Measurements from ENCODE around the gene EFHD2. TPM values are rescaled to one million over a fixed set of nuclear protein-coding genes. Genes with fewer than 3 reads are reported as not detected.
"Not testable (repeated sequence)": the region's sequence is repeated elsewhere in the genome, so short reads cannot be mapped to it uniquely, and the experiment has no call there.

The EFHD2 gene
- total RNA-seq, 1 donor from 2014 or later = 52.4 TPM

- no peak for DNase-seq (ENCODE audit: low spot score)
Measured at GRCh38 chr1:15386164-15386749, 23.4 kb upstream of the EFHD2 start.

GRCh38 chr1:15388201-15388880 is 21.3 kb upstream of the EFHD2 start:
- DNase-seq (ENCODE audit: low spot score) = no peak

GRCh38 chr1:15389828-15390227 is 19.9 kb upstream of the EFHD2 start:
- DNase-seq (ENCODE audit: low spot score) = not testable (repeated sequence)

GRCh38 chr1:15390667-15391066 is 19.0 kb upstream of the EFHD2 start:
- DNase-seq (ENCODE audit: low spot score) = no peak

- DNase-seq (ENCODE audit: low spot score) = no peak
Measured at GRCh38 chr1:15391366-15391765, 18.3 kb upstream of the EFHD2 start.

- DNase-seq (ENCODE audit: low spot score) = no peak
Measured at GRCh38 chr1:15393475-15394257, 16.0 kb upstream of the EFHD2 start.

GRCh38 chr1:15394258-15394690 is 15.4 kb upstream of the EFHD2 start:
- DNase-seq (ENCODE audit: low spot score) = no peak

GRCh38 chr1:15397236-15397635 is 12.5 kb upstream of the EFHD2 start:
- DNase-seq (ENCODE audit: low spot score) = no peak

- DNase-seq (ENCODE audit: low spot score) = no peak
Measured at GRCh38 chr1:15399710-15400109, 10.0 kb upstream of the EFHD2 start.

GRCh38 chr1:15400627-15401026 is 9.1 kb upstream of the EFHD2 start:
- DNase-seq (ENCODE audit: low spot score) = no peak

GRCh38 chr1:15401391-15402055 is 8.2 kb upstream of the EFHD2 start:
- no peak for DNase-seq (ENCODE audit: low spot score)

- no peak for DNase-seq (ENCODE audit: low spot score)
Measured at GRCh38 chr1:15402809-15403450, 6.8 kb upstream of the EFHD2 start.

GRCh38 chr1:15403962-15404580 is 5.6 kb upstream of the EFHD2 start:
- DNase-seq (ENCODE audit: low spot score) = no peak

- no peak for DNase-seq (ENCODE audit: low spot score)
Measured at GRCh38 chr1:15405106-15405850, 4.4 kb upstream of the EFHD2 start.

- DNase-seq (ENCODE audit: low spot score) = no peak
Measured at GRCh38 chr1:15406614-15407559, 2.8 kb upstream of the EFHD2 start.

- no peak for DNase-seq (ENCODE audit: low spot score)
Measured at GRCh38 chr1:15407580-15407979, 2.1 kb upstream of the EFHD2 start.

GRCh38 chr1:15408890-15409387 is 749 bp upstream of the EFHD2 start:
- DNase-seq (ENCODE audit: low spot score) = no peak

GRCh38 chr1:15410223-15410883 is 665 bp downstream of the EFHD2 start:
- DNase-seq (ENCODE audit: low spot score) = no peak
